Measurements from ENCODE around the gene OR5H14.
"Not testable (repeated sequence)": the region's sequence is repeated elsewhere in the genome, so short reads cannot be mapped to it uniquely, and the experiment has no call there.

Gene OR5H14

GRCh38 chr3:98147179-98147578 lies at the start of gene OR5H14:
Gene OR5H14, plus strand, starts transcription at chr3:98147479. Its CDS starts 1,907 bp downstream, at chr3:98149386.
- DNase-seq = no peak

DNA sequence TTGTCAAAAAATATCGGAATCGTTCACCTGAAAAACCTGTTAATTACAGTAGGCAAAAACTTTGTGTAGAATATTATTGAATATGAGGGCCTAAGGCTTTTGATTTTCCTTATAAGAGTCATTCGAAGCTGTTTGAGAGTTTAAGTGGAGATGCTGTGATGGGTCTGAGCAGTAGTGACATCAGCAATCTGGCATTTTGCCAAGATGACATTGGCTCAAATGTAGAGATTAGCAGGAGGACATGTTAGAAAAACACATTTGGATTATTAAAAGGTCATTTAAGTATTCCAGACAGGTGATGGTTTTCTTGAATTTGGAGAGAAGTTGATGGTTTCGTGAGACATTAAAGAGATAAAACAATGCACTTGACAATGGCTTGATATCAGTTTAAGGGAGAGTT lies 47.4 kb upstream of the OR5H14 start:
- DNase-seq = no peak

GRCh38 chr3:98108162-98108561 lies 39.1 kb upstream of the OR5H14 start:
- DNase-seq = no peak

DNA sequence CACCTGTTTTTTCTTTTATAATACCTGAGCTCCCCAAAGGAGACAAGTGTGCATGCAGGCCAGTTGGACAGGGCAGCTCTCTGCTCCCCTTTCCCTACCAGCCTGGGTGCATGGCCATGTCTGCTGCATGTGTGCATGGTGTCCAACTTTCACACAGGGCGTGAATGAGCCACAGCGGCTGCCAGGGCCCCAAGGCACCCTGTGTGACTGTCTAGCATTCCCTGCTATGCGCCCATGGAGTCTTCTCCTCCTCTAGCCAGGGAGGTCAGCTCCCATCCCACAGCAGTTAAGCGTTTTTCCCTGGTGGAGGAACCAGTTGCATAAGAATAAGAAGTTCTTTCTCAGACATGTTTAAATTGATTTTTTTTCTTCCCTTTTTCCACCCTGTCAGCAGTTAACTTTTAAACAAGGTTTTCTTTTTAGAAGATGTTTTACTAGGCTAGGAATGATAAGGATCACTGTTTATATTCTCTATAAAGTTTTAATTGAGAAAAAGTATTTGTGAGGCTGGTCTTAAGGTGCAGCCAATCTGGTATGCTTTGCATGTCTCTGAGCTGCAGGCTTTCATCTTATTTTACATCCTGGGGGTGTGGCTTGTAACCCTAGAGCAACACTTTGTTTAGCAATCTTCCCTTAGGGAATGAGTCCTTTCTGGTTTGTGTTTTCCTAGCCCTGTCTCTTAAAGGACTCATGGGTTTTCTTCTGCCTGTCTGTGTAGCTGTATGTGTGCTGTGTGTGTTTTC lies 37.3 kb upstream of the OR5H14 start:
- no peak for DNase-seq

DNA sequence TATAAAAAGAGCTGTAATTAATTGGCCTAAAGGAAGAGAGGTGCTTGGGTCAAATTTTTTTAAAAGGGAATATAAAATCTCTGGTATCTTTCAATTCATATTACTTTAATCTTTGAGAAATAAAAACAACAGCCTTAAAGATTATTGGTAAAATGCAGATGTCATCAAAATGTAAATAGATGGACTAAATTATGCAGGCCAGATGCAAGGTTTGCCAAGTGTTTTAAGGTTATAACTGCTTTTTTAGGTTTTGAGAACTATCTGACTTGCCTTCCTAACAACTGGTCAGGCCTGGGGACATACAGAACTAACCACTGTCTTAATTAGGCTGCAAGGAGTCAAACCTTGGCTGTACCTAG lies 36.8 kb upstream of the OR5H14 start:
- DNase-seq = no peak

DNA sequence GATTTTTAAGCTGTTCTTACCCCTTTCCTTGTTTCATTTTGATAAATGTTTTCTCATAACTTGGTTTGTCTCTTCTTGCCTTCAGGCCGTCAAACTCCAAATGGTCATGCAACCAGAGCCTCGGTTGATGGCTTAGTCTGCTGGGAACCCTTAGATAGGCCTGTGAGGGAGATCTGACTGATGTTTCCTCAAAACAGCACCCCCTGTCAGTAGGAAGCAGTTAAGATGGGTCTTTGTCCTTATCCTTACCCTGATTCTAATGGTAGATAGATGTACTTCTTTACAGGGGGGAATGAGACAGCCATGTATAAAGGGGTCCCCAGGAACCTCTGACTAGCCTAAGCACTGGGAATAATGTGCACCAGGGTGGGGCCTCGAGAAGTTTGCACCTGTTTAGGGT lies 33.0 kb upstream of the OR5H14 start:
- no peak for DNase-seq

DNA sequence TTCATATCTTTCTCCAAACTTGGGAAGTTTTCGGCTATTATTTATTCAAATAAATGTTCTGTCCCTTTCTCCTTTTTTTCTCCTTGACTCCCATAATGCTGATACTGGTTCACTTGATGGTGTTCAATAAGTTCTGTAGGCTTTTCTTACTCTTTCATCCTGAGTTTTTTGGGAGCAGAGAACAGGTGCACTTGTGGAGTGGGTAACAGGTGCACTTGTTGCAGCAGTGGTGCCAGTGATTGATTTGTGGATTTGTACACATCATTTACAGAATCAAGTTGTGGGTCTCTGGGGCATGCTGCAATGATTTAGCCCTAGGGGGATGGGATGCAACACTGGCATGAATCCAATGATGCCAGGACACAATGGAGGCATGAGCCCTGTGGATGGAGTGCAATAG lies 31.6 kb upstream of the OR5H14 start:
- DNase-seq = no peak

GRCh38 chr3:98130421-98130820 lies 16.9 kb upstream of the OR5H14 start, which contains the start of gene OR5H1:
Gene OR5H1, plus strand, starts transcription at chr3:98130721. Its CDS starts 1,977 bp downstream, at chr3:98132698.
- DNase-seq = no peak

DNA sequence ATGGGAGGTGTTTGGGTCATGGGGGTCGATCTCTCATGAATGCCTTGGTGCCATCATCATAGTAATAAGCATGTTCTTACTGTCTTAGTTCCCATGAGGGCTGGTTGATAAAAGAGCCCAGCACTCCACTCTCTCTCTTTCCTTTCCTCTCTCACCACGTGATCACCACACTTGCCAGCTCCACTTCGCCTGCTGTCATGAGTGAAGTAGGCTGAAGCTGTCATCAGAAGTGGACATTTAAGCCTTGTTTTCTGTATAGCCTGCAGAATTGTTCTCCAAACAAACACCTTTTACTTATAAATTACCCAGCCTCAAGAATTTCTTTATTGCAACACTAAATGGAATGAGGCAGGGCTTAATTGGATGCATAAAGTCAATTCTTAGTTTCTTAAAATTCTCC lies 10.6 kb upstream of the OR5H14 start:
- no peak for DNase-seq

GRCh38 chr3:98137826-98138557 lies 9.3 kb upstream of the OR5H14 start:
- DNase-seq = not testable (repeated sequence)

- no peak for DNase-seq
Measured at GRCh38 chr3:98140531-98140930, 6.7 kb upstream of the OR5H14 start.

- no peak for DNase-seq
Measured at GRCh38 chr3:98148751-98149150, 1.5 kb downstream of the OR5H14 start.

GRCh38 chr3:98149456-98149855 lies 2.2 kb downstream of the OR5H14 start:
- not testable (repeated sequence) for DNase-seq

GRCh38 chr3:98151241-98151640 lies 4.0 kb downstream of the OR5H14 start:
- no peak for DNase-seq

DNA sequence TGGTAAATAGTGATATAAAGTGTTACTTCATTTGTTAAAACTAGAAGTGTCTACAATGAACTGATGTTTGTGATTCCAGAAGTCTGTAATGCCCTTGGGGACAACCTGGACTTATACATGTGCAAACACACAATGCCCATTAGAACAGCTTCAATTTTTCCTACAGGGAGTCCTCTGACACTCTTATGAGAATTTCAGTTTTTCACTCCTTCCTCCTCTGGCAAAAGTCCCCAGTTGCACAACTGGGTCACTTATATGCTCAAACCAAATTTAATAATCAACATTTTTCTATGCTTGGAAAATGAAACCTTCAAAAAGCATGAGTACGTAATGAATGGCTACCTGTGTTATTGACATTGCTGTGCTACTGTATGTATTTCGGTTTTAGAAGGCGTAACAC lies 19.1 kb downstream of the OR5H14 start, which contains the start of gene OR5H15:
TSS of gene OR5H15 (plus strand) at position 301 of the 400 bp plus-strand sequence. CDS start 2,004 bp downstream, outside the sequence.
- no peak for DNase-seq

DNA sequence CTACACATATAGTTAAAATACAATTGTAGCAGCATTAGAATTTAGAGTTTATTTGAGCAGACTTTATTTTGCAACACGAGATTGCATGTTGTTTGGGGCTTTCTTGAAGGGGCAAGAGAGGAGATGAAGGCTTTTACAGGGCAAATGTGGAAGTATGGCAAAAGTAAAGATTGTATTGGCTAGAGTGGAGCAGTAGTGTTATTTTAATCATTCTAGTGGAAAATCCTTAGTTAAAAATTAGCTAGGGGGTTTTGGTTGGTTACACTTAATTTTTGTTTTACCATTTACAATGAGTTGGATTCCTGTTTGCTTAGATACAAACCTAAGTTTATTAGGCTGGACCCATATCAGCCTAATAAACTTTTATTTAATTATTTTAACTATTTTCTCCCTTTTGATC lies 23.8 kb downstream of the OR5H14 start:
- DNase-seq = no peak

DNA sequence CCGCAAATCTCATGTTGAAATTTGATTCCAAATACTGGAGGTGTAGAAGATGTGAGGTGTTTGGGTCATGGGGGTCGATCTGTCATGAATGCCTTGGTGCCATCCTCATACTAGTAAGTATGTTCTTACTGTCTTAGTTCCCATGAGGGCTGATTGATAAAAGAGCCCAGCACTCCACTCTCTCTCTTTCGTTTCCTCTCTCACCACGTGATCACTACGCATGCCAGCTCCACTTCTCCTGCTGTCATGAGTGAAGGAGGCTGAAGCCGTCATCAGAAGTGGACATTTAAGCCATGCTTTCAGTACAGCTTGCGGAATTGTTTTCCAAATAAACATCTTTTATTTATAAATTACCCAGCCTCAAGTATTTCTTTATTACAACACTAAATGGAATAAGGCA lies 25.3 kb downstream of the OR5H14 start:
- DNase-seq = no peak

GRCh38 chr3:98180319-98180890 lies 33.1 kb downstream of the OR5H14 start:
- no peak for DNase-seq

- no peak for DNase-seq
Measured at GRCh38 chr3:98182196-98182595, 34.9 kb downstream of the OR5H14 start.

- no peak for DNase-seq
Measured at GRCh38 chr3:98185180-98185579, 37.9 kb downstream of the OR5H14 start.

- no peak for DNase-seq
Measured at GRCh38 chr3:98188545-98188944, 41.3 kb downstream of the OR5H14 start.

DNA sequence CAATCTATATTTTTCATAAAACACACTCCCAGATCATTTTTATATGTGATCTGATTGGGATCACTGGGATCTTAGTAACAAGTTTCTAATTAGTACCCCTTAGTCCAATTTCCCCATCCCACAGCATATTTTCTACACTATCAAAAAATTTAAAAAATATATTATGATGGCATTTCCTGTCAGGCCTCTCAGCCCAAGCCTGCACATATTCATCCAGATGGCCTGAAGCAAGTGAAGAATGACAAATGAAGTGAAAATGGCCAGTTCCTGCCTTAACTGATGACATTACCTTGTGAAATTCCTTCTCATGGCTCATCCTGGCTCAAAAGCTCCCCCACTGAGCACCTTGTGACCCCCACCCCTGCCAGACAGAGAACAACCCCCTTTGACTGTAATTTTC lies 43.6 kb downstream of the OR5H14 start:
- DNase-seq = not testable (repeated sequence)

- not testable (repeated sequence) for DNase-seq
Measured at GRCh38 chr3:98196293-98196692, 49.0 kb downstream of the OR5H14 start.

GRCh38 chr3:98199020-98199419 lies 51.7 kb downstream of the OR5H14 start:
- DNase-seq = no peak
